ENCODE results near the gene FFAR3. TPM values are rescaled to one million over a fixed set of nuclear protein-coding genes. Genes with fewer than 3 reads are reported as not detected.

Gene FFAR3
- total RNA-seq, 1 donor from 2014 or later = not detected

DNA sequence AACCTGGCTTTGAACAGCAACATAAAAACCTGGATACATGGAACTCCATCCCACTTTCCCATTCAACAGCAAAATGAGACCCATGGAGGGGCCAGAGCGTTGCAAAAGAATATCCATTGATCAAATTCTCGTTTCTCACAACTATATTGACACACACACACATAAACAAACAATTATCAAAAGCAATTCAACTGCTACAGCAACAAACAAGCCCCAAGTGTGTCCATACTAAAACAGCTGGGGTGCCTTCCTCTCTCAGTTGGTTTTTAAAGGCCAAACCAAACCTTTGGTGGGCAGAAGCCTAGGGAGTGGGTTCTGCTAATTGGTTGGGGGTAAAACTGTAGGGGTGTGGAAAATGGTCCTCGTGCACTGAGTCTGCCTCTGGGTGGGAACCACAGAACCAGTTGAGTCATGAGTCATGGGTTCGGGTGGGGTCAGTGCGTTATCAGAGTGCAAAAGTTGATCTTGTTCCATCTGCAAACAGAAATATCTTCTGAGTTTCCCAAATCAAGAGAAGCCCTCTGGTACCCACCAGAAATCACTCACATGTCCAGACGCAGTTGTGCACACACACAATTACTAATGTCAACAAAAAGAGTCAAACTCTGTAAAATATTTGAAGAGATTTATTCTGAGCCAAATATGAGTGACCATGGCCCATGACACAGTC, 31.1 kb downstream of the FFAR3 start:
- no peak for DNase-seq (ENCODE audit: low spot score)
- no peak overlapping the region for H3K27ac Mint-ChIP-seq (ENCODE audit: unreplicated experiment)
- TF ChIP-seq, protein P1, sequence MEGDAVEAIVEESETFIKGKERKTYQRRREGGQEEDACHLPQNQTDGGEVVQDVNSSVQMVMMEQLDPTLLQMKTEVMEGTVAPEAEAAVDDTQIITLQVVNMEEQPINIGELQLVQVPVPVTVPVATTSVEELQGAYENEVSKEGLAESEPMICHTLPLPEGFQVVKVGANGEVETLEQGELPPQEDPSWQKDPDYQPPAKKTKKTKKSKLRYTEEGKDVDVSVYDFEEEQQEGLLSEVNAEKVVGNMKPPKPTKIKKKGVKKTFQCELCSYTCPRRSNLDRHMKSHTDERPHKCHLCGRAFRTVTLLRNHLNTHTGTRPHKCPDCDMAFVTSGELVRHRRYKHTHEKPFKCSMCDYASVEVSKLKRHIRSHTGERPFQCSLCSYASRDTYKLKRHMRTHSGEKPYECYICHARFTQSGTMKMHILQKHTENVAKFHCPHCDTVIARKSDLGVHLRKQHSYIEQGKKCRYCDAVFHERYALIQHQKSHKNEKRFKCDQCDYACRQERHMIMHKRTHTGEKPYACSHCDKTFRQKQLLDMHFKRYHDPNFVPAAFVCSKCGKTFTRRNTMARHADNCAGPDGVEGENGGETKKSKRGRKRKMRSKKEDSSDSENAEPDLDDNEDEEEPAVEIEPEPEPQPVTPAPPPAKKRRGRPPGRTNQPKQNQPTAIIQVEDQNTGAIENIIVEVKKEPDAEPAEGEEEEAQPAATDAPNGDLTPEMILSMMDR (IDR thresholded peaks at IDR 0.05; ENCODE audit: unreplicated experiment) = no peak
- H3K4me3 Mint-ChIP-seq (ENCODE audit: unreplicated experiment) = no peak overlapping the region
- H3K9me3 Mint-ChIP-seq (ENCODE audit: unreplicated experiment) = peaks cover 5% of the 10 kb centered on the region
- peaks cover 5% of the 10 kb centered on the region for H3K36me3 Mint-ChIP-seq (ENCODE audit: low read depth, unreplicated experiment)
- H3K4me1 Mint-ChIP-seq (ENCODE audit: unreplicated experiment) = peaks cover 4% of the 10 kb centered on the region
- H3K27me3 Mint-ChIP-seq (ENCODE audit: unreplicated experiment) = peaks cover 3% of the 10 kb centered on the region

DNA sequence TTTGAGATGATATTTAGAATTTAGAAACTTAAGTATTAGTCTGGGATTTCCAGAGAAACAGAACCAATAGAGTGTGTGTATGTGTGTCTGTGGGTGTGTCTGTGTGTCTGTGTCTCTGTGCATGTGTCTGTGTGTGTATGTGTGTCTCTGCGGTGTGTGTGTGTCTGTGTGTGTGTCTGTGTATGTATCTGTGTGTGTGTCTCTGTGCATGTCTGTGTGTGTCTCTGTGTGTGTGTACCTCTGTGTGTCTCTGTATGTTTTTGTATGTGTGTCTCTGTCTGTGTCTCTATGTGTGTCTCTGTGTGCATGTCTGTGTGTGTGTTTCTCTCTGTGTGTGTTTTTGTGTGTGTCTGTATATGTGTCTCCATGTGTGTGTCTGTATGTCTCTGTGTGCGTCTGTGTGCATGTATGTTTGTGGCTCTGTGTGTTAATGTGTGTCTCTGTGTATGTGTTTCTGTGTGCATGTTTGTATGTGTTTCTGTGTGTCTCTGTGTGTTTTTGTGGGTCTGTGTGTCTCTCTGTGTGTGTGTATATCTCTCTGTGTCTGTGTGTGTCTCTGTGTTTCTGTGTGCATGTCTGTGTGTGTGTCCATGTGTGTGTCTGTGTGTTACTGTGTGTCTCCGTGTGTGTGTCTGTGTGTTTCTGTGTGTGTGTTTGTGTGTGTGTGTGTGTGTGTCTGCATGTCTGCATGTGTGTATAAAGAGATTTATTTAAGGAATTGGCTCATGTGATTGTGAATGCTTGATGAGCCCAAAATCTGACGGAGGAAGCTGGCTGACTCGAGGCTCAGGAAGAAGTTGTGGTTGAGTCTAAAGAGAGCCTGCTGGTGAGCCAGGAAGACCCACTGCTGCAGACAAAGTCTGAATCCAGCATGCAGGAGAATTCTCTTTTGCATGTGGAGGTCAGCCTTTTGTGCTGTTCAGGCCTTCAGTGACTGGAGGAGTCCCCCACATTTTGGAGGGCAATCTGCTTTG, 34.8 kb downstream of the FFAR3 start:
- no peak for DNase-seq (ENCODE audit: low spot score)
- Mint-ChIP-seq H3K36me3 (ENCODE audit: low read depth, unreplicated experiment) (no peaks in the 10 kb centered on the region), H3K4me1 (ENCODE audit: unreplicated experiment) (peaks cover 4% of the 10 kb centered on the region)

DNA sequence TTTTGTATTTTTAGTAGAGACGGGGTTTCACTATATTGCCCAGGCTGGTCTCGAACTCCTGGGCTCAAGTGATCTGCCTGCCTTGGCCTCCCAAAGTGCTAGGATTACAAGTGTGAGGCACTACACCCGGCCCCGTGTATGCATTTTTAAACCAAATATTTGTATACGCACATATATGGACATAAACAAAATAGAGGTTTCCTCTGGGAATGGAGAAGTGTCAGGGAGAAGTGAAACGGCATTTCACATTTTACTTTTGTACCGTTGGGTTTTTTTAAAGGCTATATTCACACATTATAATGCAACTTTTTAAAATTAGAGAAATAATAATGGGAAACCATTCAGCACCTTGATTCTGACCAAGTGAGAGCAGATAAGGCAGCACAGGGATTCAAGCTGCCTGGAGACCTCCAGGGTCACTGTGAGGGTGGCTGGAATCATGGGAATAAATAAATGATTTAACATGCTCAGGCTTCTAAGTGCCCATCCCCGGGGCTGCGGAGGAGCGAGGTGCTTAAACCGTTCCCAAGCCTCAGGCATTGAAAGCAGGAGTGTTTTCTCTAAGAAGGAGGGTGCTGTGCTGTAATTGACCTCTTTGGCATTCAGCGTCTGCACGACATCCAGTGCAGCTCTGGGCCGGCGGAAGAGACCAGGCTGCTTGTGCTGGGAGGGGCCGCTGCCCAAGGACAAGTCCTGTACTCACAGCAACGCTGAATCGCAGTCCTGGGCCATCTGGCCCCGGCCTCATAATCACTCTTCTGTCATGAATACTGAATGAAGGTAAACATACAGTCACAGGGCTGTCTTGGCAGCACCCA, 37.3 kb downstream of the FFAR3 start:
- DNase-seq (ENCODE audit: low spot score) = no peak
- Mint-ChIP-seq H3K27ac (ENCODE audit: unreplicated experiment) (no peak overlapping the region), H3K4me3 (ENCODE audit: unreplicated experiment) (no peak overlapping the region), H3K36me3 (ENCODE audit: low read depth, unreplicated experiment) (no peaks in the 10 kb centered on the region), H3K27me3 (ENCODE audit: unreplicated experiment) (peaks cover 2% of the 10 kb centered on the region), H3K9me3 (ENCODE audit: unreplicated experiment) (no peaks in the 10 kb centered on the region), H3K4me1 (ENCODE audit: unreplicated experiment) (peaks cover 4% of the 10 kb centered on the region)
- TF ChIP-seq, protein P1 (IDR thresholded peaks at IDR 0.05; ENCODE audit: unreplicated experiment) = no peak

More for the DNA sequence above, 34.8 kb downstream of the FFAR3 start:
- H3K9me3 Mint-ChIP-seq (ENCODE audit: unreplicated experiment) = no peaks in the 10 kb centered on the region
- H3K27me3 Mint-ChIP-seq (ENCODE audit: unreplicated experiment) = peaks cover 3% of the 10 kb centered on the region
- H3K4me3 Mint-ChIP-seq (ENCODE audit: unreplicated experiment) = no peak overlapping the region
- no peak overlapping the region for H3K27ac Mint-ChIP-seq (ENCODE audit: unreplicated experiment)
- TF ChIP-seq, protein P1 (IDR thresholded peaks at IDR 0.05; ENCODE audit: unreplicated experiment) = no peak

DNA sequence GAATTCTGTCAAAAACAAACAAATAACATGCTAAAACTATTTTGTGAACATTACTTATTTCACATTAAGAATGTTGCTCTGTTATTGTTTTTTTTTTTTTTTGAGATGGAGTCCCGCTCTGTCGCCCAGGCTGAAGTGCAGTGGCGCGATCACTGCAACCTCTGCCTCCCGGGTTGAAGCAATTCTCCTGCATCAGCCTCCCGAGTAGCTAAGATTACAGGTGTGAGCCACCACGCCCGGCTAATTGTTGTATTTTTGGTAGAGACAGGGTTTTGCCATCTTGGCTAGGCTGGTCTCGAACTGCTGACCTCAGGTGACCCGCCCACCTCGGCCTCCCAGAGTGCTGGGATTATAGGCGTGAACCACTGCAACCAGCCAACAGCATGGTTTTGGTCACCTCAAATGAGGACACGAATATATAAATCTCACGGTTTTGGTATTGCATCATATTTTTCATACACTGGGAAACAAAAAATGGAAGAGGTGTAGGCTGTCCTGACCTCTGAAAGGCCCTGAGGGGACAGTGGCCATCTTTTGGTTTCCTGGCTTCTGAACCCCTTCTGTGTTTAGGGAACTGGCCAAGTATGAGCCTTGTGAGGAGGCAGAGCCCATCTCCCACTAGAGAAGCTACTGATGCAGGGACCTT, 38.1 kb downstream of the FFAR3 start:
- no peaks in the 10 kb centered on the region for H3K9me3 Mint-ChIP-seq (ENCODE audit: unreplicated experiment)
- TF ChIP-seq, protein P1 (IDR thresholded peaks at IDR 0.05; ENCODE audit: unreplicated experiment) = no peak
- H3K36me3 Mint-ChIP-seq (ENCODE audit: low read depth, unreplicated experiment) = no peaks in the 10 kb centered on the region
- no peak overlapping the region for H3K27ac Mint-ChIP-seq (ENCODE audit: unreplicated experiment)
- DNase-seq (ENCODE audit: low spot score) = no peak
- H3K27me3 Mint-ChIP-seq (ENCODE audit: unreplicated experiment) = peaks cover 2% of the 10 kb centered on the region
- no peak overlapping the region for H3K4me3 Mint-ChIP-seq (ENCODE audit: unreplicated experiment)
- peaks cover under 1% of the 10 kb centered on the region for H3K4me1 Mint-ChIP-seq (ENCODE audit: unreplicated experiment)

All from endothelial cell (in vitro differentiated cells).